HCT116 (cell line): ENCODE results near the gene DMXL1.

ENCODE experiments used
- CEBPB ChIP-seq: IDR thresholded peaks from 2 replicates; pipeline ENCODE4 v1.6.1; 2012; ENCODE audit warnings: low read depth
- EZH2 ChIP-seq: fragments of 200-600 bp; sonication (generic); IDR thresholded peaks from 2 replicates; pipeline ENCODE4 v1.6.1; 2017; ENCODE audit warnings: antibody characterized with exemption, mixed run types
- POLR2AphosphoS5 ChIP-seq: IDR thresholded peaks from 2 replicates; pipeline ENCODE4 v1.6.1; 2011; ENCODE audit warnings: mild to moderate bottlenecking, low read depth, low read length, moderate library complexity

DNA sequence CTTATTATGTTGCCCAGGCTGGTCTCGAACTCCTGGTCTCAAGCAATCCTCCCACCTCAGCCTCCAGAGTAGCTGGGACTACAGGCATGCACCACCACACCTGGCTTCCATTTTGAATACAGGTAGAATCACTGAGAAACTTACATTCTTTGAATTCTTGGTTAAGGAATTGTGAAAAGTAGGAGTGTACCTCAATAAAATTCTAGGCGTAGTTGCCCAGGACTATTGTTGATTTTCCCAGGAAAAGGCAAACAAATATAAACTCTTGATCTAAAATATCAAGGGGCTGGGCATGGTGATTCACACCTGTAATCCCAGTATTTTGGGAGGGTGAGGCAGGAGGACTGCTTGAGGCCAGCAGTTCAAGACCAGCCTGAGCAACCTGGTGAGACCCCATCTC is 16.8 kb upstream of the DMXL1 start:
- TF ChIP-seq POLR2AphosphoS5 (no peak), CEBPB (no peak), EZH2 (no peak)
